ENCODE results near the gene ZNF462.

The ZNF462 gene

GRCh38 chr9:107000218-107000617, 137.3 kb downstream of the ZNF462 start:
- no peak for DNase-seq (ENCODE audit: low read depth, low spot score)

GRCh38 chr9:107005201-107005600, 142.2 kb downstream of the ZNF462 start:
- DNase-seq (ENCODE audit: low read depth, low spot score), result no peak

- no peak for DNase-seq (ENCODE audit: low read depth, low spot score)
These were observed 144.4 kb downstream of the ZNF462 start for GRCh38 chr9:107007402-107007801.

- no peak for DNase-seq (ENCODE audit: low read depth, low spot score)
These were observed 145.0 kb downstream of the ZNF462 start for GRCh38 chr9:107008011-107008410.

- DNase-seq (ENCODE audit: low read depth, low spot score), result no peak
These were observed 145.5 kb downstream of the ZNF462 start for GRCh38 chr9:107008447-107008846.

- DNase-seq (ENCODE audit: low read depth, low spot score), result no peak
These were observed 153.4 kb downstream of the ZNF462 start for GRCh38 chr9:107016383-107016782.

- DNase-seq (ENCODE audit: low read depth, low spot score), result no peak
These were observed 156.0 kb downstream of the ZNF462 start for GRCh38 chr9:107018861-107019545.

- DNase-seq (ENCODE audit: low read depth, low spot score), result peak; percentile 79
These were observed 157.1 kb downstream of the ZNF462 start for GRCh38 chr9:107020040-107020530.

GRCh38 chr9:107024193-107024592, 161.2 kb downstream of the ZNF462 start:
- no peak for DNase-seq (ENCODE audit: low read depth, low spot score)

- DNase-seq (ENCODE audit: low read depth, low spot score), result no peak
These were observed 162.5 kb downstream of the ZNF462 start for GRCh38 chr9:107025260-107026035.

GRCh38 chr9:107029146-107029545, 166.2 kb downstream of the ZNF462 start:
- no peak for DNase-seq (ENCODE audit: low read depth, low spot score)

GRCh38 chr9:107033966-107034365, 171.0 kb downstream of the ZNF462 start:
- no peak for DNase-seq (ENCODE audit: low read depth, low spot score)

- no peak for DNase-seq (ENCODE audit: low read depth, low spot score)
These were observed 171.9 kb downstream of the ZNF462 start for GRCh38 chr9:107034831-107035230.

- no peak for DNase-seq (ENCODE audit: low read depth, low spot score)
These were observed 173.4 kb downstream of the ZNF462 start for GRCh38 chr9:107036367-107036766.

GRCh38 chr9:107039542-107039941, 176.6 kb downstream of the ZNF462 start:
- DNase-seq (ENCODE audit: low read depth, low spot score), result no peak

- no peak for DNase-seq (ENCODE audit: low read depth, low spot score)
These were observed 179.6 kb downstream of the ZNF462 start for GRCh38 chr9:107042606-107043005.

- DNase-seq (ENCODE audit: low read depth, low spot score), result no peak
These were observed 180.9 kb downstream of the ZNF462 start for GRCh38 chr9:107043886-107044285.

GRCh38 chr9:107044872-107045271, 181.9 kb downstream of the ZNF462 start:
- DNase-seq (ENCODE audit: low read depth, low spot score), result no peak

- no peak for DNase-seq (ENCODE audit: low read depth, low spot score)
These were observed 183.7 kb downstream of the ZNF462 start for GRCh38 chr9:107046692-107047091.

- DNase-seq (ENCODE audit: low read depth, low spot score), result no peak
These were observed 186.3 kb downstream of the ZNF462 start for GRCh38 chr9:107049046-107049802.

- DNase-seq (ENCODE audit: low read depth, low spot score), result no peak
These were observed 186.8 kb downstream of the ZNF462 start for GRCh38 chr9:107049803-107050184.

GRCh38 chr9:107051392-107051791, 188.4 kb downstream of the ZNF462 start:
- DNase-seq (ENCODE audit: low read depth, low spot score), result no peak
